Activated CD8-positive, alpha-beta T cell treated with anti-CD3 and anti-CD28 coated beads for 36 hours (primary cell): ENCODE data around the gene HMGN4. TPM values are rescaled to one million over a fixed set of nuclear protein-coding genes. Genes with fewer than 3 reads are reported as not detected.
A peak's percentile ranks its signal among the peaks of the same experiment; 100 is the strongest.
"Not testable (repeated sequence)": the region's sequence is repeated elsewhere in the genome, so short reads cannot be mapped to it uniquely, and the experiment has no call there.

ENCODE experiments used
- ATAC-seq: fragments of 200-7000 bp; cut with Tn5 transposase; one replicate; pipeline ENCODE4 v1.10.0; 2021; ENCODE audit warnings: mild to moderate bottlenecking, moderate library complexity
- CTCF ChIA-PET: fragments of 350-600 bp; sonication (Branson Sonifier 250); formaldehyde crosslinking; loops from one replicate; lab custom pipeline; 2021; ENCODE audit warnings: antibody characterized with exemption; lab: Charles Lee
- POLR2A ChIA-PET: fragments of 350-600 bp; sonication (Branson Sonifier 250); formaldehyde crosslinking; loops from one replicate; lab custom pipeline; 2021; ENCODE audit warnings: antibody characterized with exemption; lab: Charles Lee
- DNase-seq: peaks from one replicate; pipeline ENCODE4 v3.0.0-alpha.2; 2020
- H3K27ac Mint-ChIP-seq: one replicate; pipeline ENCODE4 v1.8.0; 2021; ENCODE audit warnings: mild to moderate bottlenecking, mixed read lengths
- H3K27me3 Mint-ChIP-seq: one replicate; pipeline ENCODE4 v1.8.0; 2021; ENCODE audit warnings: mixed read lengths
- H3K36me3 Mint-ChIP-seq: one replicate; pipeline ENCODE4 v1.8.0; 2021; ENCODE audit warnings: low read depth, mixed read lengths
- H3K4me1 Mint-ChIP-seq: one replicate; pipeline ENCODE4 v1.8.0; 2021; ENCODE audit warnings: low read depth, mixed read lengths
- H3K4me3 Mint-ChIP-seq: one replicate; pipeline ENCODE4 v1.8.0; 2021; ENCODE audit warnings: mild to moderate bottlenecking, moderate library complexity, mixed read lengths
- H3K9me3 Mint-ChIP-seq: one replicate; pipeline ENCODE4 v1.8.0; 2021; ENCODE audit warnings: mixed read lengths
- intact Hi-C: fragments of 100-400 bp; cut with micrococcal nuclease; formaldehyde crosslinking; loops from one replicate; pipeline ENCODE4 v1.10.0; 2022
- total RNA-seq, 2 experiments: library from RNA; stranded (reverse); gene quantifications; one replicate each; pipeline ENCODE4 v1.2.3, GENCODE V29; 2021
- TF ChIP-seq, protein P1 (sequence below): fragments of 200-600 bp; IDR thresholded peaks from one replicate; pipeline ENCODE4 v1.8.0; 2022; ENCODE audit warnings: antibody characterized with exemption, mild to moderate bottlenecking

Gene HMGN4
- total RNA-seq, 2 experiments from 2014 or later, result 80.2 to 83.3 TPM

DNA sequence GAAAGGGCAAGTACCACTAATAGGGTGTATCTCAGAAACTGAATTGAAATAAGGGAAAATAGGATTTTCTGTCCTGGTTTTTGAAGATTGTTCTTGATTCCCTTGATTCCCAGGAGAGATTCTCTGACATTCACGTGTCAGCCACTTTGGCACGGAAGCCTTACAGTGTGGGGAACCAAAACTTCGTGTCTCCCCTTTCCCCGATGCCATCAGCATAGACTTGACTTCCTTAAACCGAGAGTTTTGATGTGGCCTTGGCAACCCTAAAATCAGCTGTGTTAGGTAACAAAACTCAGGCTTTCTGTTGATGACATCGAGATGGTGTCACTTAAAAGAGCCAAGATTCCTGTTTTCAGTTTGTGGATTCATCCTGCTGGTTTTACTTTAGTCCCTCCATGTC lies 7.5 kb downstream of the HMGN4 start:
- Mint-ChIP-seq H3K36me3 (peaks cover 36% of the 10 kb centered on the region), H3K4me1 (peaks cover 30% of the 10 kb centered on the region), H3K4me3 (no peak overlapping the region), H3K27me3 (no peaks in the 10 kb centered on the region), H3K9me3 (no peaks in the 10 kb centered on the region), H3K27ac (no peak overlapping the region)
- DNase-seq (no peak), ATAC-seq (no peak)
- CTCF ChIA-PET, result interaction anchor here (1.4 to 1.6 kb wide), 2 partner anchors 18 to 204 kb away, joined by 4 to 6 read pairs; no protein-coding TSS in a partner anchor
- POLR2A ChIA-PET, result no interaction called here
- intact Hi-C loops, result no loop called here
- TF ChIP-seq, protein P1, sequence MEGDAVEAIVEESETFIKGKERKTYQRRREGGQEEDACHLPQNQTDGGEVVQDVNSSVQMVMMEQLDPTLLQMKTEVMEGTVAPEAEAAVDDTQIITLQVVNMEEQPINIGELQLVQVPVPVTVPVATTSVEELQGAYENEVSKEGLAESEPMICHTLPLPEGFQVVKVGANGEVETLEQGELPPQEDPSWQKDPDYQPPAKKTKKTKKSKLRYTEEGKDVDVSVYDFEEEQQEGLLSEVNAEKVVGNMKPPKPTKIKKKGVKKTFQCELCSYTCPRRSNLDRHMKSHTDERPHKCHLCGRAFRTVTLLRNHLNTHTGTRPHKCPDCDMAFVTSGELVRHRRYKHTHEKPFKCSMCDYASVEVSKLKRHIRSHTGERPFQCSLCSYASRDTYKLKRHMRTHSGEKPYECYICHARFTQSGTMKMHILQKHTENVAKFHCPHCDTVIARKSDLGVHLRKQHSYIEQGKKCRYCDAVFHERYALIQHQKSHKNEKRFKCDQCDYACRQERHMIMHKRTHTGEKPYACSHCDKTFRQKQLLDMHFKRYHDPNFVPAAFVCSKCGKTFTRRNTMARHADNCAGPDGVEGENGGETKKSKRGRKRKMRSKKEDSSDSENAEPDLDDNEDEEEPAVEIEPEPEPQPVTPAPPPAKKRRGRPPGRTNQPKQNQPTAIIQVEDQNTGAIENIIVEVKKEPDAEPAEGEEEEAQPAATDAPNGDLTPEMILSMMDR, result no peak

DNA sequence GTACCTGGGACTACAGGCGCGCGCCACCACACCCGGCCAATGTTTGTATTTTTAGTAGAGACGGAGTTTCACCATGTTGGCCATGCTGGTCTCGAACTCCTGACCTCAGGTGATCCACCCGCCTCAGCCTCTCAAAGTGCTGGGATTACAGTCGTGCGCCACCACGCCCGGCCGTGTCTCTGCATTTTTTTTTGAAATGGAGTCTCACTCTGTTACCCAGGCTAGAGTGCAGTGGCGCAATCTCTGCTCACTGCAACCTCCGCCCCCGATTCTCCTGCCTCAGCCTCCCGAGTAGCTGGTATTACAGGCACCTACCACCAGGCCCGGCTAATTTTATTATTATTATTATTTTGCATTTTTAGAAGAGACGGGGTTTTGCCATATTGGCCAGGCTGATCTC lies 9.2 kb downstream of the HMGN4 start:
- intact Hi-C loops, H3K27ac Mint-ChIP-seq, ATAC-seq, H3K4me3 Mint-ChIP-seq, H3K9me3 Mint-ChIP-seq, DNase-seq, H3K27me3 Mint-ChIP-seq: not testable (repeated sequence)
- peaks cover 26% of the 10 kb centered on the region for H3K36me3 Mint-ChIP-seq
- peaks cover 22% of the 10 kb centered on the region for H3K4me1 Mint-ChIP-seq
- POLR2A ChIA-PET, result interaction anchor here (2.5 kb wide), 1 partner anchor 9 kb away, joined by 20 read pairs; the partner anchor contains the start of gene HMGN4
- CTCF ChIA-PET, result interaction anchor here (1.0 kb wide), 1 partner anchor 205 kb away, joined by 3 read pairs; no protein-coding TSS in a partner anchor

DNA sequence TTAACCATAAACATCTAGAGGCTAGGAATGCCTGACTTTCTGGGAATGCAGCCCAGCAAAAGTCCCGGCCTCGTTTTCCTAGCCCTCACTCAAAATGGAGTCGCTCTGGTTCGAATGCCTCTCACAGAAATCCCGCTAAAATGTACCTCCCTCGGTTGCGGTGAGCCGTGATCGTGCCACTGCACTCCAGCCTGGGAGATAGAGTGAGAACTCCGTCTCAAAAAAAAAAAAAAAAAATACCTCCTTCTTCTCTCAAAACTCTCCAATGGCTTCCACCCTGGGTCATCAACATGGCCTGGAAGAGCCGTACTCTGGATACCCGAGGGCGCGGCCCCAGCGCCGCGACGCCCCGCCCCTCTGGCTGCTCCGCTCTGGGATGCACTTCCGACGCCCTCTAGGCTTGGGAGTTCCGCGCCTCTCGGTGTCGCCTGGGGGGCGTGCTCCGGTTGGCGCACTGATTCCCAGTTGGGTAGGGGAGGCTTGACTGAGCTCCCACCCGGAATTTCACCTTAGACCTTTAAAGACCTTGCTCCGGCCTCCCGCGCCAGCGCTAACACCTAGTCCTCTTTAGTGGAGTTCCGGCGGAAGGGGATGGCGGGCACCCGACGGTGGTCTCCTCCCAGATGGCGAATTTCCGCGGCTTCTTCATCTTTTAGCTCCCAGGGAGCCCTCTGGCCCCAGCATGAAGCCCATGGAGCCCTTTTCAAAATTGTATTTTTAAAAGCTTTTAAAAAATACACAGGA lies 12.3 kb downstream of the HMGN4 start:
- POLR2A ChIA-PET, result interaction anchor here (0.7 to 2.6 kb wide), 6 partner anchors 9 to 1245 kb away, joined by 3 to 18 read pairs (median 4); partner anchors contain the start of gene HMGN4
- peak overlapping the region; percentile 88 for H3K4me3 Mint-ChIP-seq

GRCh38 chr6:26552205-26552604 lies 14.0 kb downstream of the HMGN4 start:
- H3K9me3 Mint-ChIP-seq, result no peaks in the 10 kb centered on the region
- DNase-seq, result no peak
- H3K4me3 Mint-ChIP-seq, result no peak overlapping the region
- intact Hi-C loops, result loop anchor here (2.0 to 5.0 kb wide), 3 partner anchors 15 to 240 kb away; no protein-coding TSS in a partner anchor
- no peak for ATAC-seq
- peaks cover under 1% of the 10 kb centered on the region for H3K36me3 Mint-ChIP-seq
- ChIA-PET CTCF (interaction anchor here (1.4 to 5.5 kb wide), 6 partner anchors 11 to 211 kb away, joined by 5 to 22 read pairs (median 8); partner anchors contain the start of genes ABT1 and HMGN4), POLR2A (interaction anchor here (1.0 to 2.6 kb wide), 2 partner anchors 15 to 20 kb away, joined by 6 to 18 read pairs; partner anchors contain the start of gene HMGN4)
- TF ChIP-seq, protein P1, result no peak
- no peak overlapping the region for H3K27ac Mint-ChIP-seq
- peaks cover 20% of the 10 kb centered on the region for H3K4me1 Mint-ChIP-seq
- H3K27me3 Mint-ChIP-seq, result no peaks in the 10 kb centered on the region

More for the DNA sequence above, 12.3 kb downstream of the HMGN4 start:
- intact Hi-C loops, result loop anchor here (5.0 kb wide), 2 partner anchors 218 to 238 kb away; no protein-coding TSS in a partner anchor
- Mint-ChIP-seq H3K4me1 (peaks cover 13% of the 10 kb centered on the region), H3K36me3 (peaks cover 12% of the 10 kb centered on the region), H3K27me3 (no peaks in the 10 kb centered on the region), H3K27ac (peak overlapping the region; percentile 89), H3K9me3 (no peaks in the 10 kb centered on the region)
- CTCF ChIA-PET, result interaction anchor here (1.4 to 4.2 kb wide), 4 partner anchors 13 to 209 kb away, joined by 4 to 17 read pairs (median 5); partner anchors contain the start of gene HMGN4
- ATAC-seq (peak; percentile 42), DNase-seq (peak; percentile 72)
- TF ChIP-seq, protein P1, result no peak

DNA sequence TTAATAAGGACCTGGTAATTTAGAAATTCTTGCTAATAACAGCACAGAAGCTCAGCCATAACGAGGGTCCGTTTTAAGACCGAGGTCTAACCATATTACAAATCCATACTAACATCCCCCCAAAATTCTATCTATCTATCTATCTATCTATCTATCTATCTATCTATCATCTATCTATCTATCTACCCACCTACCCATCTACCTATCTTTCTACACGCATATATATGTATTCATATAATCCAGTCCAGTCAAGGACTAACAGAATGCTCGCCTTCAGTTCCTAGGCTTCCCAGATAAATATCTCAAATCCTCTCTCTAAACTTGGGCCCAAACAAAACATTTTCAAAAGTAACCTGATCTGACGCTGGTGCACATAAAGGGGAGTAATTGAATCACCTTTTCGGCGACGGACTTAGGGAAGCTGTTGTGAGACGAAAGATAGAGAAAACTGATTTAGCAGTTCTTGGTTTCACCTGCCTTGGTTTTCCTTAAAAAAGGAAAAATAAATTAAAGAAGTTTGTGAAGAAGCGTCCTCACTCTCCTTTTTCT lies 14.5 kb downstream of the HMGN4 start:
- CTCF ChIA-PET, result interaction anchor here (2.1 to 5.5 kb wide), 4 partner anchors 11 to 43 kb away, joined by 7 to 22 read pairs (median 13); partner anchors contain the start of genes ABT1 and HMGN4
- intact Hi-C loops, result loop anchor here (2.0 to 5.0 kb wide), 3 partner anchors 16 to 240 kb away; no protein-coding TSS in a partner anchor

More for the DNA sequence above, 14.5 kb downstream of the HMGN4 start:
- DNase-seq (no peak), ATAC-seq (no peak)
- Mint-ChIP-seq H3K4me3 (no peak overlapping the region), H3K27ac (no peak overlapping the region), H3K4me1 (peaks cover 20% of the 10 kb centered on the region), H3K27me3 (no peaks in the 10 kb centered on the region), H3K9me3 (no peaks in the 10 kb centered on the region), H3K36me3 (no peaks in the 10 kb centered on the region)
- POLR2A ChIA-PET, result interaction anchor here (1.6 to 3.2 kb wide), 4 partner anchors 15 to 230 kb away, joined by 3 to 18 read pairs (median 10); partner anchors contain the start of gene HMGN4
- TF ChIP-seq, protein P1, result no peak
